HG02571 (cell line): ENCODE measurements around the gene FSTL1.

Source experiments
- ATAC-seq: cut with Tn5 transposase; IDR thresholded peaks from one replicate; pipeline ENCODE4 v1.9.1; 2021; ENCODE audit warnings: mild to moderate bottlenecking, moderate library complexity; ENCODE audit not compliant: unreplicated experiment

The FSTL1 gene

GRCh38 chr3:120450600-120451271 is at the start of gene FSTL1:
Gene FSTL1, minus strand, starts transcription at chr3:120450992. Its CDS starts 246 bp downstream, at chr3:120450746.
- no peak for ATAC-seq

GRCh38 chr3:120498556-120499346 is 48.0 kb upstream of the FSTL1 start:
- ATAC-seq, result no peak

GRCh38 chr3:120497818-120498217 is 47.0 kb upstream of the FSTL1 start:
- ATAC-seq, result no peak

GRCh38 chr3:120497336-120497735 is 46.5 kb upstream of the FSTL1 start:
- no peak for ATAC-seq

- no peak for ATAC-seq
Measured at GRCh38 chr3:120496278-120497002, 45.6 kb upstream of the FSTL1 start.

GRCh38 chr3:120495809-120496208 is 45.0 kb upstream of the FSTL1 start:
- ATAC-seq, result no peak

- no peak for ATAC-seq
Measured at GRCh38 chr3:120492103-120492502, 41.3 kb upstream of the FSTL1 start.

- ATAC-seq, result no peak
Measured at GRCh38 chr3:120489421-120489820, 38.6 kb upstream of the FSTL1 start.

- no peak for ATAC-seq
Measured at GRCh38 chr3:120488296-120488695, 37.5 kb upstream of the FSTL1 start.

GRCh38 chr3:120487191-120487650 is 36.4 kb upstream of the FSTL1 start:
- ATAC-seq, result no peak

- no peak for ATAC-seq
Measured at GRCh38 chr3:120481081-120481480, 30.3 kb upstream of the FSTL1 start.

- ATAC-seq, result no peak
Measured at GRCh38 chr3:120477781-120478180, 27.0 kb upstream of the FSTL1 start.

GRCh38 chr3:120475722-120476377 is 25.1 kb upstream of the FSTL1 start:
- no peak for ATAC-seq

- no peak for ATAC-seq
Measured at GRCh38 chr3:120473896-120474675, 23.3 kb upstream of the FSTL1 start.

- no peak for ATAC-seq
Measured at GRCh38 chr3:120473389-120473788, 22.6 kb upstream of the FSTL1 start.

- no peak for ATAC-seq
Measured at GRCh38 chr3:120472121-120472844, 21.5 kb upstream of the FSTL1 start.

- no peak for ATAC-seq
Measured at GRCh38 chr3:120471643-120472042, 20.9 kb upstream of the FSTL1 start.

- no peak for ATAC-seq
Measured at GRCh38 chr3:120470870-120471269, 20.1 kb upstream of the FSTL1 start.

- no peak for ATAC-seq
Measured at GRCh38 chr3:120469882-120470301, 19.1 kb upstream of the FSTL1 start.

GRCh38 chr3:120469440-120469839 is 18.6 kb upstream of the FSTL1 start:
- no peak for ATAC-seq
